Activated CD4-positive, alpha-beta T cell treated with anti-CD3 and anti-CD28 coated beads for 1 hour (primary cell): ENCODE measurements around the gene CDKAL1.

Source experiments
- DNase-seq: peaks from one replicate; pipeline ENCODE4 v3.0.0-alpha.2; 2020

The CDKAL1 gene

DNA sequence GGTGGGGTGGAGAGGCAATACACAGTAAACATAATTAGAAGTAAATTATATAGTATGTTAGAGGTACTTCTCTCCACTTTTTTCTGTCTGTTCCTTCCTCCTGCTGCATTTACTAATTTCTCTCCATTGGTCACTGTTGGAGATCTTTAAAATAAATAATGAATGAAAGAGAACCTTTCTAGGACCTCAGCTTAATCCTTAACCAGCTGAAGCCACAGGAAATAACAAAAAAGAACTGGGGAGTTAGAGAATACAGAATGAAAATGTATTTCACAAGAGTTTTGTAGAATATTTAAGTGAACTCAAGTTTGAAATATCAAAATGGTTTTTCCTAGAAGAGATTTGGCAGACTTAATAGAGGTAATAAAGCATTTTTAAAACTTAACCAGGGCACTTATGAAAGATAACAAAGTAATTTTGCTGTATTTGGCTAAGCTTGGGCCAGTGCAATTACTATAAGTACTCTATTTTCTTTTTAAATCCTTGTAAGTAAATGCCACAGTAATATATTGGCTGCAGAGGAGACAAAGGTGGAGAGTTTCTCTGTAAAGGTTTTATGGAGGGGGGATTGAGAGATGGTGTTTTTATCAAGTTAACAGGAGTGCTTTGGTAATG lies 405.0 kb downstream of the CDKAL1 start:
- DNase-seq, result no peak

DNA sequence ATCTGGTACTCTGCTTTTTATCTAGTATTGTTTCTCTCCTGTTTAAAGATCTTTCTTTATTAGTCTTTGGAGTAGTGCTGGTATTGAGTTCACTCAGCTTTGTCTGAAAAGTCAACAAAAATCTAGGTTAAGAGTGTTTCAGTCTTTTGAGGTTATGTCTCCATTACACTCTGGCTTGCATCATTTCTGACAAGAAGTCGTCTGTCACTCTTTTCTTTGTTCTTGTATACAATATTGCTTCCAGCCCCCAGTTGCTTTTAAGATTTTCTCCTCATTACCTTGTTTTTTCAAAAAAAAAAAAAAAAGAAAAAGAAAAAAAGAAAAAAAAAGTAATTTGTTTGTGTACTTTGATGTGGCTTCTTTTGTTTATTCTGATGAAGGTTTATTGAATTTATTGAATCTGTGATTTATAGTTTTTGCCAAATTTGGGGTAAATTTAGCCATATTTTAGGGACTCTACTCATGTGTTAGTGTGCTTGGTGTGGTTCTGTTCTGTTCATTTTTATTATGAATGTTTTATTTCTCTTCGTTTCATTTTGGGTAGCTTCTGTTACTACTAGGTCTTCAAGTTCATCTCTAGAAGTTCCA lies 408.9 kb downstream of the CDKAL1 start:
- DNase-seq, result no peak

DNA sequence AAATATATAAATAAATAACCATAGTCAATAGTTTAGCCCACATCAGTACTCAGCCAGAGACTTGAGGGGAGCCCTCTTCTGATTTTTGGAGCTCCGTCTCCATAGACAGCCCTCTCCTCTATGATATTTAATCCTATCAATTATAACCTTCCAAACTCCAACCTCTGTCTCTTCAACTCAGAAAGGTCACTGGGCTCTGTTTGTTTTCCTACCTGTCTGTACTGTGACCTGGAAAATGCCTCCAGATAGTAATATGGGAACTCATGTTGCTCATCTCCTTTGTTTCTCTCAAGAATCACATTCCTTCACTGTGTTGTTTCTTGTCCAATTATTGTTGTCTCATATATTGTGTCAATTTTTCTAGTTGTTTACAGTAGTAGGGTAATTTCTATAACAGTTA lies 409.7 kb downstream of the CDKAL1 start:
- DNase-seq, result no peak

DNA sequence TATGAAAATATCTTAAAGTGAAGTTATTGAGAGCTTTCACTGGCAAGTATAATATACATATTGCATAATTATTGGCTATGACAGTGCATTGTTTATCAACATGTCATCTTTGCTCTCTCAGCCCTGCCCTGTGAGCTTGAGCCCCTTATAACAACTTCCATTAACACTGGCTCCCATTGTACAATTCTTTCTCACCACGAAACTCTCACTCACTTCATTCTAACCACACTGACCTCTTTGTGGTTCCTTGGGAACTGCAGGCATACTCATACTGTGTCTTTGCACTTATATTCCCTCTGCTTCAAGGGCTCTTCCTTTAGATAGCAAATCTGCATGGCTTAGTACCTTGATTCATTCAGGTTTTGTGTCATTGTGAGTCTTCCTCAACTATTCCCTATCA lies 411.8 kb downstream of the CDKAL1 start:
- DNase-seq, result no peak

DNA sequence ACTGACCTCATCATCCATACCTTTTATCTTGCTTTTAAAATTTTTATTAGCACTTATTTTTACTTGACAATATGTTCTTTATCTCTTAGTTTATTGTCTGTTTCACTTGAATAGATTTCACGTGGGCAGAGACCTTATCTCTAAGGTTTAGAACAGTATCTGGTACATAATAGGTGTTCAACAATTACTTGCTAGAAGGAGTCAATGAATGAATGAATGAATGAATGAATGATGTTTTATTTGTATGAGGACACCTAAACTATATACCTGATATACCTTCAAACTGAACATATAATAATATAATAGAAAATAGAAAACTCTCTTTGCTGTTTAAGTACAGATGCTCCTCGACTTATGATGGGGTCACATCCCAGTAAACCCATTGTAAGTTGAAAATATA lies 412.6 kb downstream of the CDKAL1 start:
- DNase-seq, result no peak

DNA sequence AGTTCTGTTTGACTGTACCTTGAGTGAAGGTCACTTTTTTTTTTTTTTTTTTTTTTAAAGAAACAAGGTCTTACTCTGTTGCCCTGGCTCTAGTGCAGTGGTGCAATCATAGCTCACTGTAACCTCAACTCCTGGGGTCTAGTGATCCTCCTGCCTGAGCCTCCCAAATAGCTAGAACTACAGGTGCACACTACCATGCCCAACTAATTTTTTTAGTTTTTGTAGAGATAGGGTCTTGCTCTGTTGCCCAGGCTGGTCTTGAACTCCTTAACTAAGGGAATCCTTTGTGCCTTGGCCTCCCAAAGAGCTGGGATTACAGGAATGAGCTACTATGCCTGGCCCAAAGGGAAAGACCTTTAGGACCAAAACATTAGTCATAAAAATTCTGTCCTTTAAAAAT lies 413.7 kb downstream of the CDKAL1 start:
- DNase-seq, result no peak

DNA sequence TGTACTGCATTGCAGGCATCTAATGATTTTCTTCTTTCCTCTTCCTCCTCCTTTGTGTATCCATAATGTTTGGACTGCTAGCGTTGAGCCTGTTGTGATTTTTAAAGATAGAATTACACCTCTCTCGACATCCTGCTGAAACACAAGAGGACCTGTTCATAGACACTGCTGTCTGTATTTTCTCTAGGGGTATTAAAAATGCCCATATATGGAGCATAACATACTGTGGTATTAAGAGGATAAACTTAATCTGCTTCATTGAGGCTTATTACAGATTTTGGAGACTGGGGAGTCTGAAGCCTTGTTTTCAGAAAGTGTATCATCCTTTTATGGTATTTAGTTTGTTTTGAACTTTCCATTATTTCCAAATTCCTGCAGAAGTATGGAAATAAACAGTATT lies 414.3 kb downstream of the CDKAL1 start:
- DNase-seq, result no peak

DNA sequence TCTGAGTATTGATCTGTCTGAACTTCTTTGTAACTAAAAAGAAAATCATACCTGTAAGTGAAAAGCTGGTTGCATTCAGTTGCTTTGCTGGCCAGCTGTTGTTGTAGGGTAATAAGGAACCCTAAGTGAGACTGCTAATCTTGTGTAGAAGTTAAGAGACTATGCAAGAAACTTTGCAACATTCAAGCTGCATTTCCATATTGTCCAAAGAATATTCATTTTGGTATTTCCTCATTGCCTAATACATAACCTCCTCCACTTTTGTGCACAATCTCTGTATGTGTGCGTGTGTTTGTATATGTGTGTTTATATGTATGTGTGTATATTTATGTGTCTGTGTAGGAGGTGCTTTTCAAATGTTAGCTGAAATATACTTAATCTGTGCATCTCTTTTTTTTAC lies 414.9 kb downstream of the CDKAL1 start:
- DNase-seq, result no peak

DNA sequence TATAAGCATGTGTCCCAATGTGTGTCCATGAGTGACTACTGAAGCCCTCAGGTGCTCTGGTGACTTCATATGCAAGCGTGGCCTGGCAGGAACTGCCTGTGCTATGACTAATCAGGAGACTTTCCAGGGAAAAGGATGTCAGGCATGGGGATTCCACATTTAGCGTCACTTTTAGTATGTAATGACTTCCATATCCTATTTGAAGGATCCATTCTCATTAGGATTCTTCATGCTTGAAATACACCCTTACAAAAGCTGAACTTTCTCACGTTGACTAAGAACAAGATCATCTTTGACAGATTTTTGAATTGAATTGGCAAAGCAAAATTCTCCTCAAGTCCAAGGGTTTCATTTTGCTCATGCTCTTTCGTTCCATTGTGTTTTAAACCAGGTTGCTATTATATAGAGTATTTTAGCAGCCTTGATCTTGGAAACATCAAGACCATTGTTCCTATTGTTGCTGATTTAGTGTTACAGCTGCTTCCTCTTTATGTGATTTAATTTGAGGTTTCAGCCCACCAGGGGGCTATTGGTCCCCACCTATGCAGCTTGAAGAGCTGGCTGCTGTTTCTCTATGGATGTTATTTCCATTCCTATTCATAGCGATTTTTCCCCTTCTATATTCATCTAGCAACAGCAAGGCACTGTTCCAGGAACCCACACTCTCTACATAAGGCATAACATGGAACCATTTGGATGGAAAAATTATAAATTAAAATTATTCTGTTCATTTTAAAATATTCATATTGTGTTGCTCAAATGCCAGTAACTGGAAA lies 418.6 kb downstream of the CDKAL1 start:
- DNase-seq, result no peak

DNA sequence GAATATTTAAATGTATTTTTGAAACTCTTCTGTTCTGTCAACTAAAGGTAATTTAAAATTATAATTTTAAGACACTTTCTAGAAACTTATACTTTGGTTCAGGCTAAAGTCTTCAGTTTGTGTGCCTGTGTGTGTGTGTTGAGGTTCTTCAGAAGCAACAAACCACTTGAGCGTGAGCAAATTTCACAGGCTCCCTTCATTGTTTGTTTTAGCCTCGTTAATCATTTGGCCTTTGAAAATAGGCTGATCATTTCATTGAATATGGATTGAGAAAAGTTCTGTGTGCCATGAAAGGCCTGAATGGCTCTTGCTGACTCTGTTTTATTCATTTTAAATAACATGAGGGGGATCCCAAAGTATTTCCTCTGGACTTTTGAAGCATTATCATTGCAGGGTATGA lies 420.1 kb downstream of the CDKAL1 start:
- no peak for DNase-seq

DNA sequence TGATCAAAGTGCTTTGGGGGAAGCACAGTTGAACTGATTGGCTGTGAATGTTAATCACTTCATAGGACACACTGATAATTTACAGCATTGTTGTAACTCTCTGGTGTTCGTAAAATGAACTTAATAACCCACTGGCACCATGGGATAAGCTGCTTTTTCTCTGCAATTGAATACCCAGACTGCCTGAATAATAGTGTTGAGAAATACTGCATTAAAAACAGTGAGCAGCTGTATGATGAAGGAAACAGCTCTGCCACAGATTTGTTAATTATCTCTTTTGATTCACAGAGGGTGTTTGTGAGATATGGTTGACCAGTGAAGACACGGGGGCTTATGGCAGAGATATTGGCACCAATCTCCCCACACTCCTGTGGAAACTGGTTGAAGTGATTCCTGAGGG lies 420.9 kb downstream of the CDKAL1 start:
- DNase-seq, result no peak

DNA sequence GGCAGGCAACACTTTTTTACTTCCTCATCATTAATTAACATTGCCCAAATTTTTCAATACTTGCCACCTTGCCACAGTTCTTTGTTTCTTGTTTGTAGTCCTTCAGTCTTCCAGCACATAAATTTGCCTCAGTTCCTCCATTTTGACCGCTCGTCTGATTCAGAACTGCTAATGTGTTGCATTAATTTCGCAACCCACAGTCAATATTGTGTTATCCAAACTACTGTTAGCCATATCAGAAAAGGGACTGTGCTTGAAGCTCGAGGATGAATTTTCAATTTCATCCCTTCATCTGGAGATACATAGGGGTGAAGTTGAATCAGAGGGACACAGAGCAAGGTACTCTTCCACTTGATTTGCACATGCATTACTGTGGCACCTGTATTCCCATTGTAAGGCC lies 421.5 kb downstream of the CDKAL1 start:
- no peak for DNase-seq

DNA sequence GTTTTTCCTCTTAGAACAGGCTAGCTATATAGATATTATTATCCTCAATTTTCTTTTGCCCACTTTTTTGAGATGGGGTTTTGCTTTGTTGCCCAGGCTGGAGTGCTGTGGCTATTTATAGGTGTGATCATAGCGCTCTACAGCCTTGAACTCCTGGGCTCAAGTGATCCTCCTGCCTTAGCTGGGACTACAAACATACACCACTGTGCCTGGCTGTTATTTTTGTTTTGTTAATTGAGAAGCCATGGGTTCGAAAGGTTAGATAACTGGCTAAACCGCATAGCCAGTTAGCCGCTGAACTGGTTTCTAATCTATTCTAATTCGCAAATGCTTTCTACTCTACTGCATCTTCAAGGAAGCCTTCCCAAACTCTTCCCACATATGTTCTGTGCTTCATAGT lies 425.8 kb downstream of the CDKAL1 start:
- no peak for DNase-seq

DNA sequence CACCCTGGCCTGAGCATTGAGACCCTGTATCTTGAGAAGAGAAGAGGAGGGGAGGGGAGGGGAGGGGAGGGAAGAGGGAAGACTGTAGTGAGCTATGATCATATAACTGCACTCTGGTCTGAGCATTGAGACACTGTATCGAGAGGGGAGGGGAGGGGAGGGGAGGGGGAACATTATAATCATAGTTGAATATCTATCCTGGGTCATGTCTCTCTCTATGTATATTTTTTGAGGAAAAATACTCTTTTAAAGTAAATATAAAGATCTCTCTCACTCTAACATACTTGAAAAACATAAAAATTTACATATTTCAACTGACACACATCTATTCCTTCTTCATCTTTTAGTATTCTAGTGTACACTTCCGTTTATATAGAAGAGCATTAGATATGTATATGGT lies 431.0 kb downstream of the CDKAL1 start:
- no peak for DNase-seq

DNA sequence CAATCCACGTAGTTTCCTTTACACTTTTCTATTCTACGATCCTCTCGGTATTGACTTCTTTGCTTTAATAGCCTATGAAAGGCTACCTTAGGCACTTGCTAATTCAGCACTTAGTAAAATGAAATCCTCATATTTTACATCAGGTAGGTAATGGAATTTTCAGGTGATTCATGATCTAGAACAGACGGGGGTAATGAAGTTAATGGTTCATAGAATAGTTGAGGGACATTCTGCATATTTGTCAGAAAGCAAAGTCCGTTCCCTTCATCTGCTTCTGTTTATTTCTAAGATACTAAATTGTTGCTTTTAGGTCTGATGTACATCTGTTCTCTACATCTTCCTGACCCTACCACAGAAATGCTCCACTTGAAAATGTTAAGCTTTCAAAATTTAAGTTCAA lies 431.7 kb downstream of the CDKAL1 start:
- DNase-seq, result no peak

DNA sequence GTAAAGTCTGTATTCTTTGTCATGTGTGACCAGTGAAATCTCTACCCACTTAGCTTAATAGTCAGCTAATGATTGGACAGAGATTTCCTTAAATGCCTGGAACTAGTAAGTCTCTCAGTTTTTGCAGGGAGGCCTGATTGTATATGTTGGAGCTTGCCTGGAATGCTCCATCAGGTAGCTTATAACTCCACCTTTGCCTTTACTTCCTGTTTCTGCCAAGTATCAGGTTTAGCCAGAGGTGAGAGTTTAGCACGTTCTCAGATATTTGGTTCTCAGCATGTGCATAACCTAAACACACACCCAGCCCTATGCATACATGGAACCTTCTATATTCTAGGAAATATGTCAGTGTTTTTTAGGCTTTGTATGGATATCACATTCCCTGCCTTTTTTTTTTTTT lies 435.3 kb downstream of the CDKAL1 start:
- no peak for DNase-seq

DNA sequence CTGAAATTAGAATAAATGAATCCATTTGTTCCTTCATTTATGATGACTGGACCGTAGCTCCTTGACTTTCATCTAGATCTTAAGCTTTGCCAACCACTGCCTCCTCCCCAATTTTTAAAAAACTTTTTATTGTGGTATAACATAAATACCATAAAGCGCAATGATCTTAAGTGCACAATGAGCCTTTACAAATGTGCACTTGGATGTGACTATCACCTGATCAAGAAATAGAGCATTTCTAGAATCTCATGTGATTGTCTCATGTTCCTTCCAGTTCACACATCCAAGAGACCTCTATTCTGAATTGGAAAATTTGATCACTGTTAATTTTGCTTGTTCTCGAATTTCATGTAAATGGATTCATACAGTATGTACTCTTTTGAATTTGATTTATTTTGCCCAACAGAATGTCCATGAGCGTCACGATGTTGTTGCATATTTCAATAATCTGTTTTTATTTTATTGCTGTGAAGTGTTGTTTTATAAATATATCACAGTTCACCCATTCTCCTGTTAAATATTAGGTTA lies 442.2 kb downstream of the CDKAL1 start:
- DNase-seq, result no peak

DNA sequence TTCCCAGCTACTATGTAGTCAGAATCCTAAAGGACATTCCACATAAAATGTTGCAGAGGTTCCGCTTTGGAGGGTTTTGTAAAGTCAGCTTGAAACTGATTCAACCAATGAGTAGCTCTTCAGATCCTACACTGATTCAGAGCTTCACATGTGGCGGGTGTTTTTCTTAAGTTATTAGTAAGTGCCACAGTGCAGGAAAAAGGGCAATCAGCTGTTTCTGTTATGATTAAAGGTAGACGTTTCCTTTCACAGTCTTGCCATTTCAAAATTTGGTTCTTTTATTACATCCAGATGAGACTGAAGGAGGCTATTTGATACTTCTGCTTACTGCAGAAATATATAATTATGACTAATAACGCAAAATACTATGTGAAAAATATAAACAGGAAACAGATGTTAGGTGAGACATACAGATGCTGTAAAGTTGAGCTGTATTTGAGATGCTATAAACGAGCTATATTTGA lies 443.9 kb downstream of the CDKAL1 start:
- no peak for DNase-seq

DNA sequence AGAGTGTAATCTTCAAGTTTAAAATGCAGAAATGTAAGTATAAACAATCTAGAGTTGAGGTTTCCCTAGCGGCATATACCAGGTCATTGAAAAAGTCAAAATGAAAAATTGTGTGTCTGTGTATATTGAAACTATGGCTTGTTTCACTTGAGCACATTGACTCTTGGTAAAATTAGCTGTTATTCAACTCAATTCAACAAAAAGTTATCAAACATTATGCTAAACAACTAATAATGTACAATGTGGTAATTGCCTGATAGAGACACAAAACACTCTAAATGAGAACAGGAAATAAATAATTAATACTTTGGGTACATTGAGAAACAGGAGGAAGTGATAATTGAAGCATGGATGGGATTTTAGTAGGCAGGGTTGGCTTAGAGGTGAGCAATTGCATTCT lies 444.8 kb downstream of the CDKAL1 start:
- no peak for DNase-seq

DNA sequence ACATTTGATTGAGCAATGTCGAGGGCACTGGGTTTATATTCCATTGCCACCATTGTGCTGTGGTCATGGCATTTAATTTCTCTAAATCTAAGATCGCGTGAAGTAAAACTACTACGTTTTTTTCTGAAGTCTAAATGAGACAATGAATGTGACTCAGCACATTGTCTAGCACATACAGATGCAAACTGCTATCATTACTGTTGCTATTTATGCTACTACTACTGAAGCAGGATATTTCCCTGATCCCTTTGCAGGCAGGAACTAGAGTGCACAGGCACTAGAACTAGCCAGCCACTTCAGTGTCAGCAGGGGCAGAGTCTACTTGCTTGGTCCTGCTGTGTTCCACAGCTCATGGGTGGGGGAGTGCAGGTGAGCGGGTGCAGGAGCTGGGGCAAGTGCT lies 449.7 kb downstream of the CDKAL1 start:
- no peak for DNase-seq

DNA sequence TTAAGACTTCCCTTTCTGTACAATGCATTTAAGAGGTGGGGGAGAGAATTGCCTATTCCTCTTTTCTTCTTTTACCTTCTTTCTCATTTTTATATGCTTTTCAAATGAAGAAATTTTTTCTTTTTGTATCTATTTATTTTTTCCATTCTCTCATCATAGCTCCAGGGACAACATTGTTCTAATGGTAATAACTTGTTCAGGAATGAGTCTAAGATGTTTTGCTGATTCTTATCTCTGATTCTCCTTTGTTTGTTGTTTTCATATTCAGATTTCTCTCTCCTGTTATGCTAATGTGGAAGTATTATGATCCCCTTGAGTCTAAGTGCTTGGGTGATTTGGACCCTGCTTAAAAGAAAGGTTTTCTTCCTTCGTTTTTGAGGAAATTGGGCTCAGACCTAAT lies 451.6 kb downstream of the CDKAL1 start:
- DNase-seq, result no peak

DNA sequence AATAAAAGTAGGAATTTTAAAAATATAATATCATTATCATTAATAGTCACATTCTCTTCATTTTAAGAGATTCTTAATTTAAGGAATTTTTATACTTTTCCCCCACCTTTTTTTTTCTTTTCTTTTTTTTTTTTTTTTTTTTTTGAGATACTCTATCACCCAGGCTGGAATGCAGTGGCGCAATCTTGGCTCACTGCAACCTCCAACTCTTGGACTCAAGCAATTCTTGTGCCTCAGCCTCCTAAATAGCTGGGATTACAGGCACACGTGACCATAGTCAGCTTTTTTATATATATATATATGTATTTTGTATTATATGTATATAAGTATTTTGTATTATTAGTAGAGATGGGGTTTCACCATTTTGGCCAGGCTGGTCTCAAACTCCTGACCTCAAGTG lies 457.7 kb downstream of the CDKAL1 start:
- no peak for DNase-seq

DNA sequence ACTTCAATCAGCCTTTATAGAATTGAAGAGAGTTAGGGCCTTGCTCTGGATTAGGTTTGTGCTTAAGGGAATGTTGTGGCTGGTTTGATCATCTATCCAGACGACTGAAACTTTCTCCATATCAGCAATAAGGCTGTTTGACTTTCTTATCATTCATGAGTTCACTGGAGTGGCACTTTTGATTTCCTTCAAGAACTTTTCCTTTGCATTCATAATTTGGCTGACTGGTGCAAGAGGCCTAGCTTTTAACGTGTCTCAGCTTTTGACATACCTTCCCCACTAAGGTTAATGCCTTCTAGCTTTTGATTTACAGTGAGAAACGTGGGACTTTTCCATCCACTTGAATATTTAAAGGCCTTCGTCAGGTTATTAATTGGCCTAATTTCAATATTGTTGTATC lies 461.8 kb downstream of the CDKAL1 start:
- DNase-seq, result no peak

DNA sequence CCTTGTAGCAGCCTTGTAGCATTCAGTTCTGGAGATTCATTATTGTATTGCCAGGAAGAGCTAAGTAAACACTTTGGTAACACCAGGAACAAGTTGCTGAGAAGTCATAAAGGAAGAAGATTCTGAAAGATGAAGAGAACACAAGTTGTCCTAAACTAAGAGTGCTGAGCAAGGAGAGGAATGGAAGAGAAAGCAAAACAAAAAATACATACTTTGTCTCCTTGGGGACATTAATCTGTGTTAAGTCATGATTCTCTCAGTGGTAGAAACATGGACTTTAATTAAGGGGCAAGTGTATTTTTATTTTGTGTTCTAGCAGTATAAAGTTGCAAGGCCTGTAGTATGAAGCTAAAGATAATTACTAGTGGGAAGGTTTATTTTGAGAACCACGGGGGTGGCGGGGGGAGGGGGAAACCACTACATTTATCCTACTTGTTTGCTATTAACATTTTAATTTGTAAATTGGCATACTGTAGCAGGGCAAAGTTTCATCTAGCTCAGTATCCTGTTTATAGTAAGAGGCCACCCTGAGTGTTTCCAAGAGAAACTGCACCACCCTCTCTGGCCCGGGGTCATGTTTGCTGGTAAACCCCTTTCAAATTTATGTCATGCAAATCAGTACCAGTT lies 463.0 kb downstream of the CDKAL1 start:
- DNase-seq, result no peak
